ENCODE results near the gene NR2F1-AS1. TPM values are rescaled to one million over a fixed set of nuclear protein-coding genes. Genes with fewer than 3 reads are reported as not detected.

NR2F1-AS1 gene
- total RNA-seq, 2 donors from 2014 or later: 0.69 to 2.4 TPM

DNA sequence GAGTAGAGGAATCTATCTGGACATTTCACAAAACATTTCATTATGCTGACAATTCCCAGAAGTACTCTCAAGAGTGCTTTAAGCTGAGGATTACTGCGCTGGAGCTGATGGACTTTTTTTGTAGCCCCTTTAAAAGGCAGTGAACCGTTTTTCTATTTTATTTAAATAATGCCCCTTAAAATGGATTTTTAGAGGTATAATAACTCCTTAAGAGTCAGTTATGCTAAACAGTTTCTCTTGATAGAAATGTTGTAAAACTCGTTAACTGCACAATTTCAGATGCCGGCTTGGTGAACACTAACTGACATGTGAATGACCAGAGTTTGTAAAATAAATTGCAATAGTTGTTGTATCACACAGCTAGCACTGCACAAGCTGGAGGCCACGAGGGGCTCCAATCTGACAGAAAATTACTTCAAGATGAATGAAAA is 174.0 kb downstream of the NR2F1-AS1 start:
- Histone ChIP-seq H3K27me3 (no peaks in the 10 kb centered on the region), H3K9ac (ENCODE audit: low read depth in 2 of 2, low read length in 2 of 2) (no peak overlapping the region), H3K36me3 (no peaks in the 10 kb centered on the region), H3K4me1 (no peaks in the 10 kb centered on the region), H3K9me3 (no peaks in the 10 kb centered on the region), H3K4me3 (no peak overlapping the region), H3K27ac (no peak overlapping the region)
- no peak for DNase-seq
- TF ChIP-seq, protein P1, sequence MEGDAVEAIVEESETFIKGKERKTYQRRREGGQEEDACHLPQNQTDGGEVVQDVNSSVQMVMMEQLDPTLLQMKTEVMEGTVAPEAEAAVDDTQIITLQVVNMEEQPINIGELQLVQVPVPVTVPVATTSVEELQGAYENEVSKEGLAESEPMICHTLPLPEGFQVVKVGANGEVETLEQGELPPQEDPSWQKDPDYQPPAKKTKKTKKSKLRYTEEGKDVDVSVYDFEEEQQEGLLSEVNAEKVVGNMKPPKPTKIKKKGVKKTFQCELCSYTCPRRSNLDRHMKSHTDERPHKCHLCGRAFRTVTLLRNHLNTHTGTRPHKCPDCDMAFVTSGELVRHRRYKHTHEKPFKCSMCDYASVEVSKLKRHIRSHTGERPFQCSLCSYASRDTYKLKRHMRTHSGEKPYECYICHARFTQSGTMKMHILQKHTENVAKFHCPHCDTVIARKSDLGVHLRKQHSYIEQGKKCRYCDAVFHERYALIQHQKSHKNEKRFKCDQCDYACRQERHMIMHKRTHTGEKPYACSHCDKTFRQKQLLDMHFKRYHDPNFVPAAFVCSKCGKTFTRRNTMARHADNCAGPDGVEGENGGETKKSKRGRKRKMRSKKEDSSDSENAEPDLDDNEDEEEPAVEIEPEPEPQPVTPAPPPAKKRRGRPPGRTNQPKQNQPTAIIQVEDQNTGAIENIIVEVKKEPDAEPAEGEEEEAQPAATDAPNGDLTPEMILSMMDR (IDR thresholded peaks at IDR 0.05): no peak
- intact Hi-C loops (cut with DNase I): no loop called here

DNA sequence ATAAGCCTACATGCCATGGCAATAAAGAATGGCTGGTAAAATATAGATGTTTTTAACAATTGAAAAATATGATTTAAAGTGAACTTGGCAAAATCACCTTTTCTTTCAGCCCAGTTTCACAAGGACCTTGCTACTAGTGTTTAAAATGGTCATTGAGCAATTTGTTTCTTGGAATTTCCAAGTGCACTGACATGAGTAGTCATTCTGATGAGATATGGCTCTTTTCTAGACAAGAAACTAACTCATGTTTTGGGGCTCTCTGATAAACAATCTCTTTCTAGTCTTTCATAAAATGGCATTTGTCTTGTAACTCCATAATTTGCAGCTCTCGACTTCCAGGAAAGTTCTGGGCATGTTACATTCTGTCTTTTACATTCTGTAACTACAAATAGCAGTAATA is 176.8 kb downstream of the NR2F1-AS1 start:
- intact Hi-C loops (cut with DNase I): no loop called here
- Histone ChIP-seq H3K9me3 (no peaks in the 10 kb centered on the region), H3K9ac (ENCODE audit: low read depth in 2 of 2, low read length in 2 of 2) (no peak overlapping the region), H3K27ac (no peak overlapping the region), H3K27me3 (no peaks in the 10 kb centered on the region), H3K4me1 (no peaks in the 10 kb centered on the region), H3K36me3 (no peaks in the 10 kb centered on the region), H3K4me3 (no peak overlapping the region)
- TF ChIP-seq, protein P1 (IDR thresholded peaks at IDR 0.05): no peak
- no peak for DNase-seq

- Histone ChIP-seq H3K36me3 (no peaks in the 10 kb centered on the region), H3K4me3 (no peak overlapping the region), H3K27ac (no peak overlapping the region), H3K4me1 (no peaks in the 10 kb centered on the region), H3K9me3 (no peaks in the 10 kb centered on the region), H3K9ac (ENCODE audit: low read depth in 2 of 2, low read length in 2 of 2) (no peak overlapping the region), H3K27me3 (no peaks in the 10 kb centered on the region)
- intact Hi-C loops (cut with DNase I): no loop called here
- DNase-seq: no peak
- TF ChIP-seq, protein P1 (IDR thresholded peaks at IDR 0.05): no peak
Observed at GRCh38 chr5:93403141-93403928, 177.7 kb downstream of the NR2F1-AS1 start.

DNA sequence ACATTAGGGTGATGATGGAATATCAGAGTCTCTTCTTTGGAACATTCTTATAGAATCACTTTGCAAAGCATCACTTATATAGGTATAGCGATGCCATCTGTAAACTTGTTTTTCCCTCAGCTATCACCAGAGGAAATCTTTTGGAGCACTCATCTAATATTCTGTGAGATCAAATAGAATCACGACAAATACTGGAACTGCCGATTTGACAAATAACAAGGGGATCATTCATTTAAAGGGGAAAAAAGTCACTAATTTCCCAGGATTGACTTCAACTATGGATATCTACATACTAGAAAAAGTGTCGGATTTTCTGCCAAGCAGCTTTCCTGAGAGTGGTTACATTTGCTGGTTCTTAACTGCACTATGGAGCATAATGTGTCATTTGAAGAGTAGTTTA is 178.6 kb downstream of the NR2F1-AS1 start:
- Histone ChIP-seq H3K9me3 (no peaks in the 10 kb centered on the region), H3K27me3 (no peaks in the 10 kb centered on the region), H3K4me1 (no peaks in the 10 kb centered on the region), H3K27ac (no peak overlapping the region), H3K36me3 (no peaks in the 10 kb centered on the region), H3K9ac (ENCODE audit: low read depth in 2 of 2, low read length in 2 of 2) (no peak overlapping the region), H3K4me3 (no peak overlapping the region)
- TF ChIP-seq, protein P1 (IDR thresholded peaks at IDR 0.05): no peak
- intact Hi-C loops (cut with DNase I): no loop called here
- DNase-seq: no peak

GRCh38 chr5:93401634-93402213 is 179.3 kb downstream of the NR2F1-AS1 start:
- DNase-seq: no peak
- Histone ChIP-seq H3K36me3 (no peaks in the 10 kb centered on the region), H3K4me3 (no peak overlapping the region), H3K9ac (ENCODE audit: low read depth in 2 of 2, low read length in 2 of 2) (no peak overlapping the region), H3K9me3 (no peaks in the 10 kb centered on the region), H3K27ac (no peak overlapping the region), H3K27me3 (no peaks in the 10 kb centered on the region), H3K4me1 (no peaks in the 10 kb centered on the region)
- intact Hi-C loops (cut with DNase I): no loop called here
- TF ChIP-seq, protein P1 (IDR thresholded peaks at IDR 0.05): no peak

Measured in colonic mucosa (tissue), 4 donors.